GM18861 (cell line): Measurements from ENCODE around the gene CFDP1.
A peak's percentile ranks its signal among the peaks of the same experiment; 100 is the strongest.

Source experiments
- ATAC-seq: cut with Tn5 transposase; IDR thresholded peaks from one replicate; pipeline ENCODE4 v1.9.1; 2021; ENCODE audit not compliant: unreplicated experiment

CFDP1 gene

GRCh38 chr16:75254359-75254837 is 178.9 kb downstream of the CFDP1 start:
- no peak for ATAC-seq

GRCh38 chr16:75252946-75253911 is 180.1 kb downstream of the CFDP1 start:
- no peak for ATAC-seq

- no peak for ATAC-seq
These were observed 181.0 kb downstream of the CFDP1 start for GRCh38 chr16:75252049-75252864.

- ATAC-seq = peak; percentile 74
These were observed 181.8 kb downstream of the CFDP1 start, which contains the start of gene BCAR1 for GRCh38 chr16:75251280-75252048. Gene BCAR1, minus strand, starts transcription at chr16:75251624. Its CDS starts 142 bp downstream, at chr16:75251482.

GRCh38 chr16:75250809-75251279 is 182.5 kb downstream of the CFDP1 start:
- ATAC-seq = peak; percentile 34

GRCh38 chr16:75250089-75250808 is 183.1 kb downstream of the CFDP1 start:
- peak; percentile 13 for ATAC-seq

GRCh38 chr16:75249441-75249840 is 183.9 kb downstream of the CFDP1 start:
- ATAC-seq = no peak

GRCh38 chr16:75248536-75249380 is 184.5 kb downstream of the CFDP1 start:
- no peak for ATAC-seq

GRCh38 chr16:75248142-75248535 is 185.2 kb downstream of the CFDP1 start:
- ATAC-seq = no peak

GRCh38 chr16:75247249-75247648 is 186.1 kb downstream of the CFDP1 start:
- no peak for ATAC-seq

- no peak for ATAC-seq
These were observed 186.6 kb downstream of the CFDP1 start for GRCh38 chr16:75246504-75247205.

- no peak for ATAC-seq
These were observed 188.2 kb downstream of the CFDP1 start for GRCh38 chr16:75244844-75245758.

GRCh38 chr16:75244225-75244809 is 189.0 kb downstream of the CFDP1 start:
- no peak for ATAC-seq
